ENCODE results near the gene CALN1.
"Not testable (repeated sequence)": the region's sequence is repeated elsewhere in the genome, so short reads cannot be mapped to it uniquely, and the experiment has no call there.

The CALN1 gene

GRCh38 chr7:71996141-71996540 is 416.0 kb downstream of the CALN1 start:
- no peak overlapping the region for H3K4me3 ChIP-seq (ENCODE audit: low read depth, low read length)

- H3K4me3 ChIP-seq (ENCODE audit: low read depth, low read length): no peak overlapping the region
Observed at GRCh38 chr7:71995111-71995510, 417.0 kb downstream of the CALN1 start.

- no peak overlapping the region for H3K4me3 ChIP-seq (ENCODE audit: low read depth, low read length)
Observed at GRCh38 chr7:71991586-71991985, 420.6 kb downstream of the CALN1 start.

GRCh38 chr7:71990138-71990462 is 422.0 kb downstream of the CALN1 start:
- no peak overlapping the region for H3K4me3 ChIP-seq (ENCODE audit: low read depth, low read length)

GRCh38 chr7:71988201-71988600 is 423.9 kb downstream of the CALN1 start:
- H3K4me3 ChIP-seq (ENCODE audit: low read depth, low read length): no peak overlapping the region

- H3K4me3 ChIP-seq (ENCODE audit: low read depth, low read length): no peak overlapping the region
Observed at GRCh38 chr7:71987200-71987767, 424.9 kb downstream of the CALN1 start.

- no peak overlapping the region for H3K4me3 ChIP-seq (ENCODE audit: low read depth, low read length)
Observed at GRCh38 chr7:71984348-71984747, 427.8 kb downstream of the CALN1 start.

- no peak overlapping the region for H3K4me3 ChIP-seq (ENCODE audit: low read depth, low read length)
Observed at GRCh38 chr7:71982851-71983250, 429.3 kb downstream of the CALN1 start.

GRCh38 chr7:71976645-71977044 is 435.5 kb downstream of the CALN1 start:
- no peak overlapping the region for H3K4me3 ChIP-seq (ENCODE audit: low read depth, low read length)

GRCh38 chr7:71974611-71975010 is 437.5 kb downstream of the CALN1 start:
- H3K4me3 ChIP-seq (ENCODE audit: low read depth, low read length): no peak overlapping the region

GRCh38 chr7:71972534-71972933 is 439.6 kb downstream of the CALN1 start:
- no peak overlapping the region for H3K4me3 ChIP-seq (ENCODE audit: low read depth, low read length)

- H3K4me3 ChIP-seq (ENCODE audit: low read depth, low read length): no peak overlapping the region
Observed at GRCh38 chr7:71970725-71971124, 441.4 kb downstream of the CALN1 start.

GRCh38 chr7:71962636-71963035 is 449.5 kb downstream of the CALN1 start:
- H3K4me3 ChIP-seq (ENCODE audit: low read depth, low read length): no peak overlapping the region

GRCh38 chr7:71961283-71961682 is 450.9 kb downstream of the CALN1 start:
- H3K4me3 ChIP-seq (ENCODE audit: low read depth, low read length): no peak overlapping the region

GRCh38 chr7:71942115-71942514 is 470.0 kb downstream of the CALN1 start:
- no peak overlapping the region for H3K4me3 ChIP-seq (ENCODE audit: low read depth, low read length)

- no peak overlapping the region for H3K4me3 ChIP-seq (ENCODE audit: low read depth, low read length)
Observed at GRCh38 chr7:71937840-71938371, 474.2 kb downstream of the CALN1 start.

GRCh38 chr7:71935674-71936073 is 476.5 kb downstream of the CALN1 start:
- no peak overlapping the region for H3K4me3 ChIP-seq (ENCODE audit: low read depth, low read length)

- no peak overlapping the region for H3K4me3 ChIP-seq (ENCODE audit: low read depth, low read length)
Observed at GRCh38 chr7:71933426-71933825, 478.7 kb downstream of the CALN1 start.

- H3K4me3 ChIP-seq (ENCODE audit: low read depth, low read length): no peak overlapping the region
Observed at GRCh38 chr7:71925663-71926062, 486.5 kb downstream of the CALN1 start.

GRCh38 chr7:71914204-71914603 is 497.9 kb downstream of the CALN1 start:
- not testable (repeated sequence) for H3K4me3 ChIP-seq (ENCODE audit: low read depth, low read length)

- no peak overlapping the region for H3K4me3 ChIP-seq (ENCODE audit: low read depth, low read length)
Observed at GRCh38 chr7:71912476-71912875, 499.7 kb downstream of the CALN1 start.

- no peak overlapping the region for H3K4me3 ChIP-seq (ENCODE audit: low read depth, low read length)
Observed at GRCh38 chr7:71911051-71911450, 501.1 kb downstream of the CALN1 start.

- H3K4me3 ChIP-seq (ENCODE audit: low read depth, low read length): no peak overlapping the region
Observed at GRCh38 chr7:71905821-71906220, 506.3 kb downstream of the CALN1 start.

Data from iPS-11a (cell line).